IPS-18c (cell line): ENCODE measurements around the gene AP1S1.
"Not testable (repeated sequence)": the region's sequence is repeated elsewhere in the genome, so short reads cannot be mapped to it uniquely, and the experiment has no call there.

Experiments
- H3K4me3 ChIP-seq: 2 replicates; pipeline ENCODE4 v1.7.0; 2013; ENCODE audit warnings: low read depth, mild to moderate bottlenecking, low read length, moderate library complexity; ENCODE audit not compliant: insufficient read depth
- H3K9me3 ChIP-seq: one replicate; pipeline ENCODE4 v1.6.1; 2013; ENCODE audit warnings: mild to moderate bottlenecking, low read length, moderate library complexity; ENCODE audit not compliant: control insufficient read depth, insufficient read depth

AP1S1 gene

DNA sequence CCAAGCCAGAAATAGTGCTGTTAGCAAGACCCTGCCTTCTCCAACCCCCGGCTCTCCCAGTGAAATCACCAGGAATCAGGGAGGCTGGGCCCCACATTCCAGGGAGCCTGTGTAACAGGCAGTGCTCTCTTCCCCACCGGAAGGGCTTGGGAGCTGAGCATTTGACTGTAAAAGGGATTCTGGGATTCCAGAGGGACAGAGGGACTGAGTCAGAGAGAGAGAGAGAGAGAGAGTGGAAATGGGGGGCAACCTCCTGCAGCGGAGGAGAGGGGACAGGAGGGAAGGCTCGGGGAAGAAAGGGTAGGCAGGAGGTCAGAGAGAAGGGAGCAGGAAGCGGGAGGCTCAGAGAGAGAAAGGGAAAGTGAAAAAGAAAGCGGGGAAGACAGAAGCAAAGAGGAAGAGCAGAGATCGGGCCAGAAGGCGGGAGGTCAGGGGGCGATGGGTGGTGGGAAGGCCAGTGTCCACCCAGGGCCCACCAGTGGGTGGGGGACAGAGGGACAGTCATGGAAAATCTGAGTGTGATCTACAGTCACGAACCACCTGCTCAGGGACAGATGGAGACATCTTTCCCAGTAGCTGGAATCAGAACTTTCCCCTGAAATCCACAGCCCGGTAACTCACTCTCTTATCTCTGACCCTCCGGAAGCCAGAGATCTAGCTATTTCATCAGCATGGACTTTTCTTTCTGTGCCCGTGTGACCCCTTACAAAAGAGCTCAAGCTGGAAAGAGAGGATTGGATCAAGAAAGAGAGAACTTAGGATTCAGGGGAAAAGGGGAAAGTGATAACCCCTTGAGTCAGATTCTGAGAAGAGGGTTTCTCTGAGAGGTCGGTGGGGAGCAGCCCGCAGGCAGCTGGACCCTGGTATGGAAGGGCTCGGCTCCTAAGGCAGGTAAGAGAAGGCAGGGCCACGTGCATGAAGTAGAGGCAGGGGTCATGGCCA is 32.0 kb upstream of the AP1S1 start:
- Histone ChIP-seq H3K9me3 (no peaks in the 10 kb centered on the region), H3K4me3 (no peak overlapping the region)

GRCh38 chr7:101122933-101123702 is 31.2 kb upstream of the AP1S1 start:
- H3K9me3 ChIP-seq, result no peaks in the 10 kb centered on the region
- no peak overlapping the region for H3K4me3 ChIP-seq

DNA sequence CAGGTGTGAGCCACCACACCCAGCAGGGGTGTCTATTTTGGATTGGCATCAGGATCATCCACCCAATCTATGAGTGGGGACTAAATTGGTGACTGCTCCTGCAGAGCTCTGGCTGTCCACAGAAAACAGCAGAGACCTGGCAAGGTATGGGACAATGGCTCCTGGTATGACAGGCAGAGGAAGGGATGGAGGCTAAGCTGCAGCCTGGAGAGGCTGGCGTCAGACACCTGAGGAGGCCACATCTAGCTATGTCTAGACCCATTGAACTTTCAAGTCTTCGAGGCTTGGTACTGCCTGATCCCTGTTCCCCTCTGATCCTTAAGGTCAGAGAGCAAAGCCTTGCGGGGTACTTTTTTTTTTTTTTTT is 30.6 kb upstream of the AP1S1 start:
- no peak overlapping the region for H3K4me3 ChIP-seq

GRCh38 chr7:101124376-101125056 is 29.8 kb upstream of the AP1S1 start:
- H3K9me3 ChIP-seq, result no peaks in the 10 kb centered on the region
- no peak overlapping the region for H3K4me3 ChIP-seq

More for the DNA sequence above, 30.6 kb upstream of the AP1S1 start:
- no peaks in the 10 kb centered on the region for H3K9me3 ChIP-seq

DNA sequence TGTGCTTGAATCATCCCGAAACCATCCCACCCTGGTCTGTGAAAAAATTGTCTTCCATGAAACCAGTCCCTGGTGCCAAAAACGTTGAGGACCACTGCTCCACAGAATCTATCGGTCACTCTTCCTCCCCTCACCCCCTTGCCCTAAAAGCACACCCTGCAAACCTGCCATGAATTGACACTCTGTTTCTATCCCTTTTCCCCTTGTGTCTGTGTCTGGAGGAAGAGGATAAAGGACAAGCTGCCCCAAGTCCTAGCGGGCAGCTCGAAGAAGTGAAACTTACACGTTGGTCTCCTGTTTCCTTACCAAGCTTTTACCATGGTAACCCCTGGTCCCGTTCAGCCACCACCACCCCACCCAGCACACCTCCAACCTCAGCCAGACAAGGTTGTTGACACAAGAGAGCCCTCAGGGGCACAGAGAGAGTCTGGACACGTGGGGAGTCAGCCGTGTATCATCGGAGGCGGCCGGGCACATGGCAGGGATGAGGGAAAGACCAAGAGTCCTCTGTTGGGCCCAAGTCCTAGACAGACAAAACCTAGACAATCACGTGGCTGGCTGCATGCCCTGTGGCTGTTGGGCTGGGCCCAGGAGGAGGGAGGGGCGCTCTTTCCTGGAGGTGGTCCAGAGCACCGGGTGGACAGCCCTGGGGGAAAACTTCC is 28.2 kb upstream of the AP1S1 start:
- no peak overlapping the region for H3K4me3 ChIP-seq
- no peaks in the 10 kb centered on the region for H3K9me3 ChIP-seq

DNA sequence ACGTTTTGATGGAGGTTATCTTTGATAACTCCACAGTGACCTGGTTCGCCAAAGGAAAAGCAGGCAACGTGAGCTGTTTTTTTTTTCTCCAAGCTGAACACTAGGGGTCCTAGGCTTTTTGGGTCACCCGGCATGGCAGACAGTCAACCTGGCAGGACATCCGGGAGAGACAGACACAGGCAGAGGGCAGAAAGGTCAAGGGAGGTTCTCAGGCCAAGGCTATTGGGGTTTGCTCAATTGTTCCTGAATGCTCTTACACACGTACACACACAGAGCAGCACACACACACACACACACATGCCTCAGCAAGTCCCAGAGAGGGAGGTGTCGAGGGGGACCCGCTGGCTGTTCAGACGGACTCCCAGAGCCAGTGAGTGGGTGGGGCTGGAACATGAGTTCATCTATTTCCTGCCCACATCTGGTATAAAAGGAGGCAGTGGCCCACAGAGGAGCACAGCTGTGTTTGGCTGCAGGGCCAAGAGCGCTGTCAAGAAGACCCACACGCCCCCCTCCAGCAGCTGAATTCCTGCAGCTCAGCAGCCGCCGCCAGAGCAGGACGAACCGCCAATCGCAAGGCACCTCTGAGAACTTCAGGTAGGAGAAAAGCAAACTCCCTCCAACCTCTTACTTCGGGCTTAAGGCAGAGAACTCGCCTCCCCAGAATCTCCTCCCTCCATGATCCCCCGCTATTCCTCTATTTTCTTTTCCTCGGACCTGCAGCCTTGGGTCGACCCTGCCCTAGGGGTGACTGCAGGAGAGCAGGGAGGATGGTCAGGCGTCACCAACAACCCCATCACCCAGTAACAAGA is 27.4 kb upstream of the AP1S1 start, which contains the start of gene SERPINE1:
TSS of gene SERPINE1 (plus strand) at position 454 of the 809 bp plus-strand sequence. CDS start 1,290 bp downstream, outside the sequence.
- H3K9me3 ChIP-seq, result no peaks in the 10 kb centered on the region
- peak within 1 kb of the TSS; percentile 31; the same call in 1 of the 2 replicates for H3K4me3 ChIP-seq

DNA sequence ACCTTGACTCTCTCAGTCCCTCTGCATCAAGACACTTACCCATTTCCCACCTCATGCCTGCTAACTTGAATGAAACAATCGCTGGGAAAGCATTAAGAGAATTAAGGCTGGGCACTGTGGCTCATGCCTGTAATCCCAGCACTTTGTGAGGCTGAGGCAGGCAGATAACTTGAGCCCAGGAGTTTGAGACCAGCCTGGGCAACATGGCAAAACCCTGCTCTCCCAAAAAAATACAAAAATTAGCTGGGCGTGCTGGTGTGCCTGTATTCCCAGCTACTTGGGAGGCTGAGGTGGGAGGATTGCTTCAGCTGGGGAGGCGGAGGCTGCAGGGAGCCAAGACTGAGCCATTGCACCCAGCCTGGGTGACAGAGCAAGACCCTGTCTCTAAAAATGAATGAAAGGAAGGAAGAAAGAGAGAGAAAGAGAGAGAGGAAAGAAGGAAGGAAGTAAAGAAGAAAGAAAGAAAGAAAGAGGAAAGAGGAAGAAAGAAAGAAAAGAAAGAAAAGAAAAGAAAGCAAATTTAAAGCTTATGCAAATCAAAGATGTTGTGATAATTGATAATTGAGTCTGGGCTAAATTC is 26.7 kb upstream of the AP1S1 start:
- Histone ChIP-seq H3K4me3 (peak overlapping the region; percentile 31; the same call in 1 of the 2 replicates), H3K9me3 (no peaks in the 10 kb centered on the region)

- Histone ChIP-seq H3K9me3 (no peaks in the 10 kb centered on the region), H3K4me3 (no peak overlapping the region)
These were observed 26.0 kb upstream of the AP1S1 start for GRCh38 chr7:101128040-101128834.

DNA sequence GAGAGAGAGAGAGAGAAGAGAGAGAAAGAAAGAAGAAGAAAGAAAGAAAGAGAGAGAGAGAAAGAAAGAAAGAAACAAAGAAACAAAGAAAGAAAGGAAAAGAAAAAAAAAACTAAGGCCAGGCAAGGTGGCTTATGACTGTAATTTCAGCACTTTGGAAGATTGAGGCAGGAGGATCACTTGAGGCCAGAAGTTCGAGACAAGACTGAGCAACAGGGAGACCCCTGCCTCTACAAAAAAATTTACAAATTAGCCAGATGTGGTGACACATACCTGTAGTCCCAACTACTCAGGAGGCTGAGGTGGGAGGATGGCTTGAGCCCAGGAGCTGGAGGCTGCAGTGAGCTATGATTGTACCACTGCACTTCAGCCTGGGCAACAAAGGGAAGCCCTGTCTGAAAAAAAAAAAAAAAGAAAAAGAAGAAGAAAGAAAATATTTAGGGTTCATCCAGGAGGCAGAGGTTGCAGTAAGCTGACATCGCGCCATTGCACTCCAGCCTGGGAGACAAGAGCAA is 24.6 kb upstream of the AP1S1 start:
- H3K4me3 ChIP-seq, result no peak overlapping the region
- H3K9me3 ChIP-seq, result no peaks in the 10 kb centered on the region

GRCh38 chr7:101132626-101133600 is 21.4 kb upstream of the AP1S1 start:
- not testable (repeated sequence) for H3K4me3 ChIP-seq, H3K9me3 ChIP-seq

DNA sequence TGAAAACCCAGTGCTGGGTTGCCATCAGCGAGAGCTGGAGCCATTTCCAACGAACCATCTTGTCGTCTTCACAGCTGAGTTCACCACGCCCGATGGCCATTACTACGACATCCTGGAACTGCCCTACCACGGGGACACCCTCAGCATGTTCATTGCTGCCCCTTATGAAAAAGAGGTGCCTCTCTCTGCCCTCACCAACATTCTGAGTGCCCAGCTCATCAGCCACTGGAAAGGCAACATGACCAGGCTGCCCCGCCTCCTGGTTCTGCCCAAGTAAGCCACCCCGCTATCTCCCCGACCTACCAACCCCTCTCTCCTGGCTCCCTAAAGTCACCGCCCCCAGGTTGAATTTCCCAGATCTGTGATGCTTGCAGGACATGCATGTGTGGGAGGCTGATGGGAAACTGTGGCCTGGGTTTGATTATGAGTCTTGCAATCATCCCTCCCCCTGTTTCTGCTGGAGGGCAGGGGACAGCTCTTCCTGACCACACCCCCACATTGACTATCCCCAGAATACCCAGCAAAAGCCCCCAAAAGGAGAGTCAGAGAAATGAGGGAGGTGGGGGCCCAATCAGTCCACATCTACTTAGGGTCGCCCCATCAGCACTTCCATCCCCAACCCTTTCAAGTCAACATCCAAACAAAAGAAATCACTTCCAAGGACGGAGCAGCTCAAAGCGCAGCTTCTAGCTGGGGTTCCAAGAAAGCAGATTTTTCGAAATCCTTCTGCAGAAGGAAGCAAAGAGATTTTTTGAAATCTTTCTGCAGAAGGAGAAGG is 20.5 kb upstream of the AP1S1 start:
- Histone ChIP-seq H3K4me3 (no peak overlapping the region), H3K9me3 (no peaks in the 10 kb centered on the region)

- no peak overlapping the region for H3K4me3 ChIP-seq
- H3K9me3 ChIP-seq, result no peaks in the 10 kb centered on the region
These were observed 19.8 kb upstream of the AP1S1 start for GRCh38 chr7:101134399-101134980.

DNA sequence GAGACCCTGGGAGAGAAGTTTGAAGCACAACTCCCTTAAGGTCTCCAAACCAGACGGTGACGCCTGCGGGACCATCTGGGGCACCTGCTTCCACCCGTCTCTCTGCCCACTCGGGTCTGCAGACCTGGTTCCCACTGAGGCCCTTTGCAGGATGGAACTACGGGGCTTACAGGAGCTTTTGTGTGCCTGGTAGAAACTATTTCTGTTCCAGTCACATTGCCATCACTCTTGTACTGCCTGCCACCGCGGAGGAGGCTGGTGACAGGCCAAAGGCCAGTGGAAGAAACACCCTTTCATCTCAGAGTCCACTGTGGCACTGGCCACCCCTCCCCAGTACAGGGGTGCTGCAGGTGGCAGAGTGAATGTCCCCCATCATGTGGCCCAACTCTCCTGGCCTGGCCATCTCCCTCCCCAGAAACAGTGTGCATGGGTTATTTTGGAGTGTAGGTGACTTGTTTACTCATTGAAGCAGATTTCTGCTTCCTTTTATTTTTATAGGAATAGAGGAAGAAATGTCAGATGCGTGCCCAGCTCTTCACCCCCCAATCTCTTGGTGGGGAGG is 16.5 kb upstream of the AP1S1 start:
- H3K9me3 ChIP-seq, result no peaks in the 10 kb centered on the region
- H3K4me3 ChIP-seq, result no peak overlapping the region
